ENCODE measurements around the gene SORCS3. TPM values are rescaled to one million over a fixed set of nuclear protein-coding genes. Genes with fewer than 3 reads are reported as not detected.

The SORCS3 gene
- polyA plus RNA-seq, 1 donor from 2014 or later, result 9.8 TPM

- H3K4me3 ChIP-seq (ENCODE audit: low read length), result no peak overlapping the region
- H3F3A ChIP-seq (ENCODE audit: insufficient read depth, low read length, poor library complexity, severe bottlenecking), result no peaks in the 10 kb centered on the region
- H4K20me1 ChIP-seq (ENCODE audit: insufficient read depth), result no peaks in the 10 kb centered on the region
- H3K79me2 ChIP-seq (replicated peaks; ENCODE audit: insufficient read depth, low read length), result no peaks in the 10 kb centered on the region
- H3K27me3 ChIP-seq (ENCODE audit: insufficient read depth, low read depth, low read length), result no peaks in the 10 kb centered on the region
- H3K9me3 ChIP-seq (ENCODE audit: low read length), result no peaks in the 10 kb centered on the region
- H2AFZ ChIP-seq (ENCODE audit: low read depth, low read length), result no peak overlapping the region
- no peaks in the 10 kb centered on the region for H3K36me3 ChIP-seq (ENCODE audit: insufficient read depth, low read length)
- no peak overlapping the region for H3K27ac ChIP-seq (ENCODE audit: low read length)
- no peak overlapping the region for H3K9ac ChIP-seq (ENCODE audit: low read length)
- no peak overlapping the region for H3K4me2 ChIP-seq (ENCODE audit: low read length)
- TF ChIP-seq SMC3 (conservative IDR thresholded peaks at IDR 0.05; ENCODE audit: poor library complexity) (no peak), TAF1 (IDR thresholded peaks at IDR 0.05; ENCODE audit: low read depth) (no peak), CTCF (IDR thresholded peaks at IDR 0.05; ENCODE audit: poor library complexity, severe bottlenecking) (no peak), MXI1 (conservative IDR thresholded peaks at IDR 0.05; ENCODE audit: poor library complexity, severe bottlenecking) (no peak), REST (IDR thresholded peaks at IDR 0.05; ENCODE audit: borderline replicate concordance) (no peak), EP300 (conservative IDR thresholded peaks at IDR 0.05; ENCODE audit: poor library complexity, severe bottlenecking) (no peak), EZH2 (IDR thresholded peaks at IDR 0.05; ENCODE audit: borderline replicate concordance, insufficient read depth, low read length, poor library complexity, severe bottlenecking) (no peak), RAD21 (conservative IDR thresholded peaks at IDR 0.05) (no peak), POLR2AphosphoS5 (IDR thresholded peaks at IDR 0.05) (no peak)
- no peaks in the 10 kb centered on the region for H3K9me2 ChIP-seq (ENCODE audit: insufficient read depth, low read length)
These were observed 556.7 kb downstream of the SORCS3 start for GRCh38 chr10:105197598-105198364.

- H3K27ac ChIP-seq (ENCODE audit: low read length), result no peak overlapping the region
- H3K27me3 ChIP-seq (ENCODE audit: insufficient read depth, low read depth, low read length), result no peaks in the 10 kb centered on the region
- TF ChIP-seq REST (IDR thresholded peaks at IDR 0.05; ENCODE audit: borderline replicate concordance) (no peak), CTCF (IDR thresholded peaks at IDR 0.05; ENCODE audit: poor library complexity, severe bottlenecking) (no peak)
These were observed 565.5 kb downstream of the SORCS3 start for GRCh38 chr10:105206616-105207015.

More at GRCh38 chr10:105206616-105207015, 565.5 kb downstream of the SORCS3 start:
- H3K4me3 ChIP-seq (ENCODE audit: low read length), result no peak overlapping the region
- no peaks in the 10 kb centered on the region for H3K9me2 ChIP-seq (ENCODE audit: insufficient read depth, low read length)
- no peaks in the 10 kb centered on the region for H3K9me3 ChIP-seq (ENCODE audit: low read length)
- H3K36me3 ChIP-seq (ENCODE audit: insufficient read depth, low read length), result no peaks in the 10 kb centered on the region
- H2AFZ ChIP-seq (ENCODE audit: low read depth, low read length), result no peak overlapping the region
- H3K9ac ChIP-seq (ENCODE audit: low read length), result no peak overlapping the region
- no peaks in the 10 kb centered on the region for H3F3A ChIP-seq (ENCODE audit: insufficient read depth, low read length, poor library complexity, severe bottlenecking)
- no peaks in the 10 kb centered on the region for H4K20me1 ChIP-seq (ENCODE audit: insufficient read depth)
- no peak overlapping the region for H3K4me2 ChIP-seq (ENCODE audit: low read length)
- H3K79me2 ChIP-seq (replicated peaks; ENCODE audit: insufficient read depth, low read length), result no peaks in the 10 kb centered on the region
